ENCODE results near the gene PSKH1.

GRCh38 chr16:67922740-67923139 is 29.7 kb downstream of the PSKH1 start:
- TF ChIP-seq CTCF (IDR thresholded peaks at IDR 0.05; ENCODE audit: low read depth, low read length, poor library complexity, severe bottlenecking), result no peak
- TF ChIP-seq EZH2phosphoT487 (IDR thresholded peaks at IDR 0.05; ENCODE audit: borderline replicate concordance, low read length), result no peak

Measured in DOHH2 (cell line).